ENCODE results near the gene KCTD12.
"Not testable (repeated sequence)": the region's sequence is repeated elsewhere in the genome, so short reads cannot be mapped to it uniquely, and the experiment has no call there.

Gene KCTD12

GRCh38 chr13:76886292-76887075 lies at the start of gene KCTD12:
KCTD12 (minus strand) TSS chr13:76886405; CDS start chr13:76886148, 257 bp downstream.
- FAIRE-seq: no peak

- no peak for FAIRE-seq
Measured at GRCh38 chr13:76934671-76935070, 48.5 kb upstream of the KCTD12 start.

- no peak for FAIRE-seq
Measured at GRCh38 chr13:76932076-76932475, 45.9 kb upstream of the KCTD12 start.

- no peak for FAIRE-seq
Measured at GRCh38 chr13:76929851-76930374, 43.7 kb upstream of the KCTD12 start.

- FAIRE-seq: no peak
Measured at GRCh38 chr13:76929320-76929719, 43.1 kb upstream of the KCTD12 start.

GRCh38 chr13:76928456-76928855 lies 42.3 kb upstream of the KCTD12 start:
- no peak for FAIRE-seq

- no peak for FAIRE-seq
Measured at GRCh38 chr13:76927955-76928354, 41.8 kb upstream of the KCTD12 start.

GRCh38 chr13:76925115-76925514 lies 38.9 kb upstream of the KCTD12 start:
- FAIRE-seq: no peak

- FAIRE-seq: no peak
Measured at GRCh38 chr13:76921516-76921915, 35.3 kb upstream of the KCTD12 start.

- not testable (repeated sequence) for FAIRE-seq
Measured at GRCh38 chr13:76917755-76918481, 31.7 kb upstream of the KCTD12 start.

- FAIRE-seq: no peak
Measured at GRCh38 chr13:76917095-76917494, 30.9 kb upstream of the KCTD12 start.

- FAIRE-seq: no peak
Measured at GRCh38 chr13:76913898-76914297, 27.7 kb upstream of the KCTD12 start.

GRCh38 chr13:76912476-76912875 lies 26.3 kb upstream of the KCTD12 start:
- FAIRE-seq: no peak

- no peak for FAIRE-seq
Measured at GRCh38 chr13:76904507-76904906, 18.3 kb upstream of the KCTD12 start.

- FAIRE-seq: peak; percentile 89
Measured at GRCh38 chr13:76903544-76904162, 17.4 kb upstream of the KCTD12 start.

GRCh38 chr13:76899066-76899465 lies 12.9 kb upstream of the KCTD12 start:
- not testable (repeated sequence) for FAIRE-seq

- not testable (repeated sequence) for FAIRE-seq
Measured at GRCh38 chr13:76897171-76897570, 11.0 kb upstream of the KCTD12 start.

- no peak for FAIRE-seq
Measured at GRCh38 chr13:76894401-76895110, 8.4 kb upstream of the KCTD12 start.

- FAIRE-seq: no peak
Measured at GRCh38 chr13:76892488-76892887, 6.3 kb upstream of the KCTD12 start.

- FAIRE-seq: no peak
Measured at GRCh38 chr13:76890021-76890420, 3.8 kb upstream of the KCTD12 start.

- FAIRE-seq: no peak
Measured at GRCh38 chr13:76889254-76889653, 3.0 kb upstream of the KCTD12 start.

- FAIRE-seq: no peak
Measured at GRCh38 chr13:76888421-76888820, 2.2 kb upstream of the KCTD12 start.

GRCh38 chr13:76887076-76887563 lies 915 bp upstream of the KCTD12 start:
- no peak for FAIRE-seq
